Measurements from ENCODE around the gene TMEM125.

TMEM125 gene

DNA sequence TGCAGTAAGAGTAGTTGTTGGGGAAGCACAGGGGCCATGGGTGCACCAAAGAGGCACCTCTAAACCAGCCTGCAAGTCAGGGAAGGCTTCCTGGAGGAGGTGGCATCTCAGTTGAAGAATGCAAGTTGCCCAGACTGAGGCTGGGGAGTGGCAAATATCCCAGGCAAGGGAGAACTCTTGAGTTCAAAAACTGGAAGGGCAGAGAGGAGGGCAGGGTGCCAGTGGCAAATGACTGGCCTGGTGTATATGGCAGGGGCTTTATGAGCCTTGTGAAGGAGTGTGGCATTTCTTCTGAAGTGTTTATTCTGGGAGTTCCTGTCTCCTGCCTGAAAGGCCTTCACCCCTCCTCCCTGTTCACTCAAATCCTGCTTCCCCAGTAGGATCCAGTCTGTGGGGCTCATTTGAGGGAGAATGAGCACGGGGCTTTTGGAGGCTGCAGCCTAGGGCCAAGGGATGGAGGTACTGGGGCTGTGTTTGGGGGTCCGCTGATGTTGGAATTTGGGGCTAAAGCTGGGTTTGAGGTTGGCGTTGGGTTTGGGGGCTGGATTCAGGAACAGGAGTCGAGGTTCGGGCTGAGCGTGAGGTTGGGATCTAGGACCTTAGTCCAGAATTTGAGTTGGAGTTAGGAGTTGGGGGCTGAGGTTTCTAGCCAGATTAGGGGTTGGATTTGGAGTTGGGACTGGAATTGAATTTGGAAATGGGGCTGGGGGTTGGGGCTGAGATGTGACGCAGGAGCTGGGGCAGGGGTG, at the start of gene TMEM125:
TMEM125 (plus strand) TSS at position 357 of the 749 bp plus-strand sequence. CDS start 2,740 bp downstream, outside the sequence.
- no peak for DNase-seq

DNA sequence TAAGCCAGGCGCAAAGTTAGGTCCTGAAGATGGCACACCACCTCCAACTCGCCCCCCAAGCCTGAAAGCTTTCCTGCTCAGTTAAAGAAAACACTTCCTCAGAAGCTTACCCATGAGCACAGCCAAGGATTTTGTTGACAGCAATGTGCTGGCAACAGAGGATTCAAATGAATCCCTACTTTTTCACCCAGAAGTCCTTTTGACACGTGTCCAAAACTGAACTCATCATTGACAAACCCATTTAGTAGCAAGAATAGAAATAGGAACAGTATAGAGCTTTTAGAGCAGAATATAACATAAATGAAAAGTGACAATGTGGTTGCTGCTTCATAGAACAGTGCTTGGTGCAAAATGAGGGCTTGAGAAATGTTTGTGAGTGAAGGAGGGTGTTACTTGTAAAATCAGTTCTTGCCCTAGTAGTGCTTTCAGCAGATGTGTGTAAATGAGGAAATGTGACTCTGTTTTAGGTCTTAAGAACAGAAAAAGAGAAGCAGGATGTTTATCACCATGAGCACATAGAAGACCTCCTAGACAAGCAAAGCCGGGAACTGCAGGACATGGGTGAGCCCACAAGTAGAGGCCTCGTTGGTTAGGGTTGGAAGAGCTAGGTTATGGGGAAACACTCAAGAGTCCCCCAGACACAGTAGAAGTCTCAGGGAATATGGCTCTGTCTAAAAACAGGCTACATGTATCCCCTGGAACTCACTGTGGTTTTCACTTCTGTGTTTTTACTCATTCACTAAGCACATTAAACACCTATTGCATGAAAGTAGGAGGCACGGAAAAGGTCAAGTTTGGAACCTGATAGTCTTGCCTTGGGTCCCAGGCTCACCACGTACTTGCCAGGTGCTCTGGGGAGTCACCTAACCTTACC, 48.6 kb upstream of the TMEM125 start:
- no peak for DNase-seq

DNA sequence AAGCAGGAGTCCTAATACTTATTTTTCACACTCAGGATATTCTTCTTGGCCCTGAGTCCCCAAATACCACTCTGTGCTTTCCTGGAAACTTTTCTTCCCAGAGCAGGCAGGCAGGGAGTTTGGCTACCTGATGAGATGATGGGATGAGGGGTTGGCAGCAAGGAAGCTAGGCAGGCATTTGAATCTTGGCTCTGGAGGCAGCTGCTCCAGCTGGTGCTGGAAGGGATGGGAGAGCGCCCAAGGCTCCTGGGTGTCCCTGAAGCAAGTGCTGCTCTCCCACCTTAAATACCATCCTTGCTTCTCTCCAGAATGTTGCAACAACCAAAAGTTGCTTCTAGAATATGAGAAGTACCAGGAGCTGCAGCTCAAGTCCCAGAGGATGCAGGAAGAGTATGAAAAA, 48.0 kb upstream of the TMEM125 start:
- no peak for DNase-seq

DNA sequence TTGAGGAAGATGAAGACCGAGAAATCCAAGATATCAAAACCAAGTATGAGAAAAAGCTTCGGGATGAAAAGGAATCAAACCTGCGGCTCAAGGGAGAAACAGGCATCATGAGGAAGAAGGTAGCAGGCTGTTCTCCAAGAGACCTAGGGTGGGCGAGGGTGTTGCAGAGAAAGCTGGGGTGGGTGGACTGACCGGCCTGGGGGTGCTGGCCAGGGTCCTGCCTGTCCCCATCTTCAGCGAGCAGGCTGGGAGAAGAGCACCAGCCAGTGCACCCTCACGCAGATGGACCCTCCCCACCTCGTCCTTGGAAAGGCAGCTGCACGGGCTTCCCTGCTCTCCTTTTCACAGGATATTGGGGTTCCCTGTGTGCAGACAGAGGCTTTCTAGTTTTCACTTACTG, 46.9 kb upstream of the TMEM125 start:
- DNase-seq: no peak

DNA sequence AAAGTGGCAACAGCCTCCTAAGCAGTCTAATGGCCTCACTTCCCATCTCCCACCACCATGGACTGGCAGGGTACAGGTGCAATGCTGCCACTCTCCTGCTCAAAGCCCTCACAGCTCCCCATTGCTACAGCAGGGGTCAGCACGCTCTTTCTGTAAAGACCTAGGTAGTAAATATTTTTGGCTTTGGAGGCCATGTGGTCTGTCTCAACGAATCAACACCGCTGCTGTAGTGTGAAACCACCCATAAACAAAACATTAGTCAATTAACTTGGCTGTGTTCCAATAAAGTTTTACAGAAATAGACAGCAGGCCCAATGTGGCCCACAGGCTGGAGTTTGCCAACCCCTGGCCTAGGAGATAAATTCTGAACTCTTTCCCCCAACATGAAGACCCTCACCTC, 44.6 kb upstream of the TMEM125 start:
- no peak for DNase-seq

DNA sequence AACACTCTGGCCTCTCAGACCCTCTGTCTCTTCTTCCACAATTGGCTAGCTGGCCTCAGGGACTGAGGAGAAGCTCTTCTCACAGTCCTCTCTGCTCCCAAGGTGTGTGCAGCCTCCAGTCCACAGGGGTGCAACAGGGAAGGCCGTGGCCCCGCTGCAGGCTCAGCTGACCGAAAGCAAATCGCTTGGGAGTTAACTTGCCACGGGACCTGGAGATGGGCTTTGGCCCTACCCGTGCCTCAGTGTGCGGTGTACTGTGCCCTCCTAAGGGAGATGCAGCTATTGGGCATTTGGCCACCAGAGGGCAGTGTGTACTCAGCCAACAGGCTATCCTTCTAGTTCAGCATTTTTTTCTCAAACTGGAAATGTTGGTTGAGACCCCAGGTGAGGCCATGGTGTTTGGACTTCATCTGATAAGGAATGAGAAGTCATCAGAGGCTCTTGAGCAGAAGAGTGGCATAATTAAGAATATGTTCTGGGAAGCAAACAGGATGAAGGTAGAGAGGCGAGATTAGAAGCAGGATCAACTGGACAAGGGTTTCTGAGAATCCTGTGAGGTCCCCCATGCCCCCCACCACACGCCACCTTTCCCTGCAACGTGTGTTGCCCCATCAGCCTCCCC, 42.5 kb upstream of the TMEM125 start:
- DNase-seq: peak; percentile 80 to 88

DNA sequence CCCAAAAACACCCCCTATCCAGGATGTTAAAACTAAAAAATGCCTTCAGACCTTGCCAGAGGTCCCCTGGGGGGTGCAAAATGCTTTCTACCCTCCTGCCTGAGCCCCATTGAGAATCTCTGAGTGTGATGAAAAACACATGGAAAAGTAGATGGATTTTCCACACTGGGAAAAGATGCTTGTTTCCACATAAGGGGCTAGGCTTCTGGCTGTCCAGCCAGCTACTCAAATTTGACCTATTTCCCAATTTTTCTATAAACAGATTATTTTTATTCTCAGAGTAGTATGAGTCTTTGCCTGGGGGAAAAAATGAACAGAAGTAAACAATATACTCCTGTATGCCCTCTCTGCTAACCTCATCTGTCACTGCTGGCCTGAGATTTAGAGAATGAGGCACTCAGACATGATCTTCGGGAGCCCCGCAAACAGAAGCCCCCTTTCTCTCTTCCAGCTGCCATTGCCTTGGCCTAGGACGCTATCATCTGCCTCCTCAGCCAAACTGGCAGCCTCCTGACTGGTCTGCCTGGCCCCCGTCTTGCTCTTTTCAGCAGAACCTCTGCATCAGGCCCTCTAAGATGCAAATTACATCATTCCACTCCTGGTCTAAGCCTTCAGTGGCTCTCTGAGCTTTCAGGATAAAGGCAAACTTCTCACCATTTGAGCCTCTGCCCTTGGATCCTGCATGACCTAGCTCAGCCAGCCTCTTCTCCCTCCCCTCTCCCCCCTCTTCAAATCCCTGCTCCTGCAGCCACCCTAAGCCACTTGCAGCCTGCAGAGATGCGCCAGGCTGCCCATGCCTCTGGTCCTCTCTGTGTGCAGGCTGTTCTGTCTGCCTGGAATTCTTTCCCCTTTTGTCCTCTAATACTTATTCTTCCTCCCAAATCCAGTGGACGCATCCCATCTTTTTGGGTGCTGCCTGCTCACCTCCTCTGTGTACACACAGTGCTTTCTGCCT, 39.7 kb upstream of the TMEM125 start:
- DNase-seq: no peak

DNA sequence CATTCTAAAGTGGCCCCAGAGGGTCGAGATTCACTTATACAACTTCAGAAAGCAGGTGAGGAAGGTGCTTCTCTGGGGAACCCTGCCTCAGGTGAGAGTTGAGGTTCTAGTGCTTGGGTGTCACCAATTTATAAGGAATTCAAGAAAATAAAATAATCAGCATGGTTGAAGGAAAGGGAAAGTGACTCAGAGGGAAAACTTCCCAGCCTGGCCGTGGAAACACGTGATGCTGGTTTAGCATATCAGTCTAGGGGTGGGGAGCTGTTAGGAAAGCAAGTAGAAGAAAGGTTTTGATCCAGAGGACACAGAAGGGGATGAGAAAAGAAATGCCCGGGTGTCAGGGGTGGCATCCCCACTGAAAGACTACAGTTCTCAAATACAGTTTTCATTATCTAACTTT, 37.7 kb upstream of the TMEM125 start:
- no peak for DNase-seq

DNA sequence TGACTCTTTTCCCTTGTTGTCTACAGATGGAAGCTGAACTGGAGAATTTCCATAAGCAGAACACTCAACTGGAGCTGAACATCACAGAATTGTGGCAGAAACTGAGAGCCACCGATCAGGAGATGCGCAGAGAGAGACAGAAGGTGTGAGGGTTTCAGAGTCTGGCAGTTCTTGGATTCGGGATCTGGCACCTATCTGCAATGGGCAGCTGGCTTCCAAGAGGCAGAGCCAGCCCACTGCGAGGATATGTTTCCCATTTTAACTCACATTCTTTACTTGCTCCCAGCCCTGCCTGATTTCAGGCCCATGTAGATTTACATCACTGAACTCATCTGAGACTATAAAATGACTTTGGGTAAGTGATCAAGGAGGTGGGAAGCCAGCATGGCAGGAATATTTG, 37.3 kb upstream of the TMEM125 start:
- no peak for DNase-seq

DNA sequence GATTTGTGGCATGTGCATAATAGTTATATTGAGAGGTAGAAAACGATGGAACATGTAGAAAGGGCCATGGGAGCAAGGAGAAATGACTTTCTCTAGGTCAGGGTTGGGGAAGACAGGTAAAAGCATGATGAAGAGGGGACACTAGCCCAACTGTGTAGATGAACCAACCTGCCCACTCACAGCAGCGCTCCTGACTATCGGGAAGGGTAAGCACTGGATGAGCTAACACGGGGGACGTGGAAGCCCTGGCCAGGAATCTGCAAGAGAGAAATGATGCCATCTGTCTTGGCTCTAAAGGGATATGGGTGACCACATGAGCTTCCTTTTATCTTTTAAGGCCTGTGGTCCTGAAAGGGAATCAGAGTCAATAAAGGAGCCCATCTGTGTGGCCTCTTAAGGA, 36.2 kb upstream of the TMEM125 start:
- DNase-seq: no peak

DNA sequence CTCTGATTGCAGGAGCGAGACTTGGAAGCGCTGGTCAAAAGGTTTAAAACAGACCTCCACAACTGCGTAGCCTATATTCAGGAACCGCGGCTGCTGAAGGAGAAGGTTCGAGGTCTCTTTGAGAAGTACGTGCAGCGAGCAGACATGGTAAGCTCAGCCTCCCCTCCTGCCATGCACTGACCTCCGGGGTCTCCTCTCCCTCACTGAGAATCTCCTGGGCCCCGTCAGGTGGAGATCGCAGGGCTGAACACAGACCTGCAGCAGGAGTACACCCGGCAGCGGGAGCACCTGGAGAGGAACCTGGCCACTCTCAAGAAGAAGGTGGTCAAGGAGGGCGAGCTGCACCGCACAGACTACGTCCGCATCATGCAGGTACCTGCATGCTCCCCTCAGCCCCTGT, 35.5 kb upstream of the TMEM125 start:
- no peak for DNase-seq

DNA sequence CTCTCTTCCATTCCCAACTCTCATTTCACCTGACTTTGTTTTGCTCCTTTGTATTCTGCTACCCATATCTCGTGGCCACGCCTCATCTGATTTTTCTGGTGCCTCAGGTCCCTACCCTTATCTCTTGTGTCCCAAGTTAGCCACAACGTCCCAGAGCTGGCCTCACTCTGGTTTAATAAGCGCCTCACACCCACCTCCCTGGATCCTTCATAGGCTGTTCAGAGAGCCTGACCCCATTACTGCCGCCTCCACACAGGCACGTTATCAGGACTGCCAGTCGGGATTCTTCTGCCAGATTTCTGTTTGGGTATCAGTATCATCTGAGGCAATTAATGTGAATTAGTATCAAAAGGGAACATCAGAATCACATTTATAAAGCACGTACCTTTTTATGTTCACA, 34.7 kb upstream of the TMEM125 start:
- DNase-seq: no peak

DNA sequence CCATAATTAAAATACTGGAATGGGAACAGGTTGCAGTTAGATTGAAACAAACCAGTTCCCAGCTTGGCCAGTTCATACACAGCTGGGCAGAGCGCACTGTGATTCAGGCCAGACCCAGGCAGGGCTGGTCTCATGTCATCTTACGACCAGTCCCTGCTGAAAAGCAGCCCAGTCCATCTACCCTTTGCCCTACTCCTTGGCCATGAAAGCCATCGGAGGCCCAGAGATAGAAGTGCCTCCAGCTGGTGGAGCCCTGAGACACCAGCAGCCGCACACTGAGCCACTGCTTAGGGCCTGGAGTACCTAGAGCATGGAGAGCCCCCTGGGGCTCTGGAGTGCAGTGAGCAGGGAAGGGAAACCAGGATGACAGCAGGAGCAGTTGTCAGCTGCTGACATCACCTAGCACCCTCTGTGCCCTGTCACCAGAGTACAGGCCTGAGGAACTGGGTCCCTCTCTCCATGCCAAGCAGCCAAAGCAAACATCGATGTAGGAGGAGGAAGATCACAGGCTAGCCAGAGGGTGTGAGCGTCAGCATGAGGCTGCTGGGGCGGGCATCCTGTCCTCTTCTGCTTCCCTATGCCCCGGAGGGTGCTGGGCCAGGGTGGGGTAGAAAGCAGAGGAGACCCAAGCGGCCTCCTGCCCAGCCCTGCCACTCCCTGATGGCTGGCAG, 34.2 kb upstream of the TMEM125 start:
- DNase-seq: no peak

DNA sequence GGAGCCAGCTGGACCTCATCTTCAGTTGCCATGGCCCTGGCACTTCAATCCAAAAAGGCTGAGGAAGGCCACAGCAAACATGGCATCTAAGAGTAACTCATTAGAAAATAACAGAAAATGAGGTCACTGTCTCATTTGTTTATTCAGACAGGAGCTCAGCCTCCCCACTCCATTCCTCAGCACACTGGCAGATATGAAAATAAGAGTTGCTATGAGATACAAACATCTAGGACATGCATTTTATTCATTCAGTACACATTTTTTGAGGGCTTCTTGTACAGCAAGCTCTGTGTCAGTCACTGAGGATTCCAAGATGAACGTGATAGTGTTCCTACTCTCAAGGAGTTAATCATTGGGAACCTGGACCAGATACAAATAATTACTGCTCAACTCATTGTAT, 32.7 kb upstream of the TMEM125 start:
- no peak for DNase-seq

DNA sequence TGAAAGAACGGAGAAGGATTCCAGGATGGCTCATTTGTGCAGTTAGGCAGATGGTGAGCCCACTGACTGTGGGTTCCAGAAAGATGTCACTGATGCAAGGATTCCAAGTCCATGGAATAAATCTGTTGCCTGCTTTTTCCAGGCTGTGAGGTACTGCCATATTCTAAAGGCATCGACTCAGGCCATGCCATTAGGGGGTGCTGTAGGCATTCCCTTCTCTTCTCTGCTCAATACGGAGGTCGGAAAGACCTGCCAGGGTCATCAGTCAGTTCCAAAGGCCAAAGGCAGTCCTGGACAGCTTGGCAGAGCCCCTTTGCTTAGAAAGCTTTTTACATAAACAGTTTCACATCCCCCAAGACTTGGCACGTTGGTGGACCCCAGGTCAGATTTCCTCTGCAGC, 31.7 kb upstream of the TMEM125 start:
- DNase-seq: no peak

DNA sequence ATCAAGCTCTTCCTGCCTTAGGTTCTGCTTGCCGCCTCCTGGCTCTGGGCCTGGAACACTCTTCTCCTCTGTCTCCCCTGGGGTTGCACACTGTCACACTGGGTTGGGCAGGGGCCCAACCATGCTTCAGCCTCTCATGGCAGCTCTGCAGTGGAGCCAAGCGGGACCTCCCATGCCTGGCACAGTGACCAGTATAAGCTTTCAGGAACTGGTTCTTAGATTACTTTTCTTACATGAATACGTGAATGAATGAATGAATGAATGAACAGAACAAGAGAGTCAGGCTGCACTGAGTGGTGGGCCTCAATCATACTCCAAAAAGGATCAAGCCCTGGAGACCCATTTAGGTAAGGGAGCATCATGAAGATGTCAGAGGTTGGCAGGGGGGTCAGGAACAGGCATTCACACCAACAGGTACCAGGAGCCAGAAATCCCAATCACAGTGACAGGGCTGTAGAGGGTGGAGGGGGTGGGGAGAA, 30.8 kb upstream of the TMEM125 start:
- DNase-seq: no peak

DNA sequence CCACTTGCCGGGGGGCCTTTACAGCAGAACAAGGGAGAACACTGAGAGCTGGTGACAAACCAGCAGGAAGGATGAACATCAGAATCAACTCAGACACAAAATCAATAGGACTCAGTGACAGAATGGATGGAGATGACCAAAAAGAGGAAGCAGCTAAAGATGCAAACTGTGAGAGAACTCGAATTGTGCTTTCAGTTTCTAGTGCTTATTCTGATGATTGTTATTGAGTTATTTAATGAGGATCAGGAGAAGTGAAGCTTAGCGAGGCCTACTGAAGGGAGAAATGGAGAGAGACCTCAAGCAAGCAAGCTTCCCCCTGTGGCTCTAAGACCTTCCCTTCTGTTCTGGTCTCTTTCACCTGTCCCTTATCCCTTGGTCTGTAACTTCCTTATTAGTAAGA, 30.3 kb upstream of the TMEM125 start:
- no peak for DNase-seq

DNA sequence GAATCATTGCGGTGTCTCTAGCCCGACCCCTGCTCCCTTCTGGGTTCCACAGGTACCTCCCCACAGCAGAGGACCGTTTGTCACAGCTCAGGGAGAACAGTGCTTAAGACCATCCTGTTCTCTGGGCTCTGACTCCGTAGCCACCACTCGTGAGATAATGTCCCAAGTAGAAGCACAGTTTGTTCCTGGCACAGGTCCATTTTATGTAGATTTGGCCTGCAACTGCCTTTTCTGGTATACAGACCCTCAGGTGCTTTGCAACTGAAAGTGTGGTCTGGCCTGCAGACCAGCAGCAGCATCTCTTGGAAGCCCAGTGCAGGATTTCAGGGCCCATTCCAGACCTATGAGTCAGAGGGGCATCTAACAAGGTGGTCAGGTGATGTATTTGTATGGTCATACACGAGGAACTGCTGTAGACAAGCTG, 28.4 kb upstream of the TMEM125 start:
- DNase-seq: no peak

DNA sequence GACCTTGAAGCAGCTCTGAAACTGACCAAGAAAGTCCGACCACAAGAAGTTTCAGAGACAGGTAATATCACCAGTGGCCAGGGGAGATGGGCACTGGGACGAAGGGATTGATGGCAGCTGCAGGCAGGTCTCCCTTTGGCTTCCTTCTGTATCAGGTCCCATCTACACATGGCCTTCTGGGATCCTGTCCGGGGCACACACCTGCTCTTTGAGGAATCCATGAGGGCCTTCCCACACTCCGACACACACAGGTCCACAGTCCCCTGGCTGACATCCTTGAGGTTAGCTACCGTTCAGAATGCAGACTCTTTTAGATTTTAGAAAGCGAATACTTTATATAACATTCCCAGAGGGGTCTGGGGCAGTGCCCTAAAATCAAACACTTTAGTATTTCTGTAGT, 26.5 kb upstream of the TMEM125 start:
- DNase-seq: no peak

DNA sequence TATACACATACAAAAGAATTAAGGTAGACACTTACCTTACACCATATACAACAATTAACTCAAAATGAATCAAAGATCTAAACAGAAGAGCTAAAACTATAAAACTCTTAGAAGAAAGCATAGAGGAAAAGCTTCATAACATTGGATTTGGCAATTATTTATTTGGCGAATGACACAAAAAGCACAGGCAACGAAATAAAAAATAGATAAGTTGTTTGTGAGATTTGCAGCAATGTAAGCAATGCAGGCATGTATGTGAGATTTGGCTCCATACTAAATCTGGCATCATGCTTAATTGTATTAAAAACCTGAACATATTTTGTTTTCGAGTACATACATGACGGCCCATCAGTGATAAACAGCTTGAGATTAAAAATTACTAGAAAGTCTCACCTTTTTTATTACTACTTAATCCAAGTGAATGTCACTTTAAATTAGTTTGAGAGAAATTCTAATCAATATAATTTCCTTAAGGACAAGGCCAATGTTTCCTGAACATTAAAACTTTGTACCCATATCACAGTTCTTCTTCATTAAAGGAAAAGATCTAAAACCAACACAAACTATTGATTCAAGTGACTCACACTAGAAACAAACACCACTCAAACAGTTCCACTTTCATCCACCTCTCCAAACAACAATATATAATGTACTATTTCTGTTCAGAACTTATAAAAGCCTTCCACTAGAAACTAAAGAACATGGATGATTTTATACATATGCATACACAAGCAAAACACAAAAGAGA, 23.1 kb upstream of the TMEM125 start:
- no peak for DNase-seq

DNA sequence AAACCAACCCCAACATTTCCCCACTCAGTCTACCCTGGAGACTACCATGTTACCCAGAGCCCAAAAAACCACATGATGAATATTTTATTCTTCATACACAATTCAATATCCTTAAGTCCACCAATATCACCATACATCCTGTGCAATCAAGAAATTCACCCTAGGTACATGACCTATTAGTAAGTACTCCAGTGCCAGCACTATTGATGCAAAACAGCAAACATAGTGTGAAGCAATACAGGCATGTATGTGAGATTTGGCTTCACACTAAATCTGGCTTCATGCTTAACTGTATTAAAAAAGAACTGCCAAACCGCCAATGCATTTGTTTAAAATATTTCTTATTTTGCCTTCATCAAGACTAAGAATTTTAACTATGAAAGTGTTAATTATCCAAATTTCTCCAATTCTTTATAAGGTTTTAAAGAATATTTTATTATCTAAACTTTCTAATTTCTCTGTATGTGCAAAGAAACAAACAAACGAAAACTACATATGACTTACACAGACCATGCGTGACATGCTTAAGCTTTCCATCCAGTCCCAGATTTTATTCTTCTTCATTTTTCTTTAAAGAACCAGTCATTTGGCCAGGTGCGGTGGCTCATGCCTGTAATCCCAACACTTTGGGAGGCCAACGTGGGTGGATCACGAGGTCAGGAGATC, 22.4 kb upstream of the TMEM125 start:
- no peak for DNase-seq

Data from activated CD4-positive, alpha-beta T cell treated with anti-CD3 and anti-CD28 coated beads for 4 hours (primary cell).